ENCODE data around the gene UQCR10. TPM values are rescaled to one million over a fixed set of nuclear protein-coding genes. Genes with fewer than 3 reads are reported as not detected.
A peak's percentile ranks its signal among the peaks of the same experiment; 100 is the strongest.

The UQCR10 gene
- total RNA-seq, 1 donor from 2014 or later = 59.2 TPM

GRCh38 chr22:29773233-29773632 is 6.1 kb downstream of the UQCR10 start:
- Mint-ChIP-seq H3K9me3 (ENCODE audit: low read depth) (no peaks in the 10 kb centered on the region), H3K4me3 (ENCODE audit: unreplicated experiment) (no peak overlapping the region), H3K27me3 (ENCODE audit: low read depth) (no peaks in the 10 kb centered on the region), H3K4me1 (ENCODE audit: low read depth) (peaks cover 12% of the 10 kb centered on the region), H3K36me3 (ENCODE audit: low read depth) (no peaks in the 10 kb centered on the region), H3K27ac (ENCODE audit: unreplicated experiment) (peak overlapping the region; percentile 63)
- no peak for TF ChIP-seq CTCF (IDR thresholded peaks at IDR 0.05)
- no peak for DNase-seq (ENCODE audit: low spot score)

- no peak for TF ChIP-seq CTCF (IDR thresholded peaks at IDR 0.05)
- Mint-ChIP-seq H3K27me3 (ENCODE audit: low read depth) (no peaks in the 10 kb centered on the region), H3K27ac (ENCODE audit: unreplicated experiment) (no peak overlapping the region), H3K9me3 (ENCODE audit: low read depth) (no peaks in the 10 kb centered on the region), H3K4me3 (ENCODE audit: unreplicated experiment) (no peak overlapping the region), H3K4me1 (ENCODE audit: low read depth) (peaks cover 27% of the 10 kb centered on the region), H3K36me3 (ENCODE audit: low read depth) (no peaks in the 10 kb centered on the region)
- DNase-seq (ENCODE audit: low spot score) = no peak
These were observed 13.1 kb downstream of the UQCR10 start for GRCh38 chr22:29780220-29780619.

- peak overlapping the region; percentile 79 for H3K27ac Mint-ChIP-seq (ENCODE audit: unreplicated experiment)
- H3K4me1 Mint-ChIP-seq (ENCODE audit: low read depth) = peaks cover 27% of the 10 kb centered on the region
- no peaks in the 10 kb centered on the region for H3K9me3 Mint-ChIP-seq (ENCODE audit: low read depth)
- TF ChIP-seq CTCF (IDR thresholded peaks at IDR 0.05) = no peak
- H3K36me3 Mint-ChIP-seq (ENCODE audit: low read depth) = no peaks in the 10 kb centered on the region
- no peak for DNase-seq (ENCODE audit: low spot score)
- H3K4me3 Mint-ChIP-seq (ENCODE audit: unreplicated experiment) = no peak overlapping the region
- H3K27me3 Mint-ChIP-seq (ENCODE audit: low read depth) = no peaks in the 10 kb centered on the region
These were observed 13.8 kb downstream of the UQCR10 start for GRCh38 chr22:29780748-29781676.

- Mint-ChIP-seq H3K9me3 (ENCODE audit: low read depth) (no peaks in the 10 kb centered on the region), H3K27ac (ENCODE audit: unreplicated experiment) (no peak overlapping the region), H3K36me3 (ENCODE audit: low read depth) (no peaks in the 10 kb centered on the region), H3K4me3 (ENCODE audit: unreplicated experiment) (no peak overlapping the region), H3K27me3 (ENCODE audit: low read depth) (no peaks in the 10 kb centered on the region), H3K4me1 (ENCODE audit: low read depth) (peaks cover 27% of the 10 kb centered on the region)
- no peak for TF ChIP-seq CTCF (IDR thresholded peaks at IDR 0.05)
- DNase-seq (ENCODE audit: low spot score) = no peak
These were observed 15.1 kb downstream of the UQCR10 start for GRCh38 chr22:29782061-29782845.

Data from chondrocyte (in vitro differentiated cells).